Endothelial cell of umbilical vein (primary cell): ENCODE data around the gene DLG1. TPM values are rescaled to one million over a fixed set of nuclear protein-coding genes. Genes with fewer than 3 reads are reported as not detected.
A peak's percentile ranks its signal among the peaks of the same experiment; 100 is the strongest.

Source experiments
- BruUV-seq: library from RNA; stranded (reverse); fragments of 400-500 nt; replicated peaks from 2 replicates; lab custom pipeline; 2021; lab: Mats Ljungman, UMichigan
- CTCF ChIA-PET: fragments of 300-600, 350-600 bp; sonication (Branson Sonifier 250); formaldehyde crosslinking; loops from one replicate; lab custom pipeline; 2021; ENCODE audit warnings: antibody characterized with exemption, inconsistent platforms; lab: Charles Lee
- POLR2A ChIA-PET: fragments of 300-600, 350-600 bp; sonication (Branson Sonifier 250); formaldehyde crosslinking; loops from one replicate; lab custom pipeline; 2021; ENCODE audit warnings: antibody characterized with exemption, inconsistent platforms; lab: Charles Lee
- DNase-seq: peaks from one replicate; pipeline ENCODE4 v3.0.0-alpha.2; 2011; ENCODE audit warnings: low read depth, low spot score
- FAIRE-seq: peaks from 2 replicates; lab custom pipeline; 2011; peaks lifted over from hg19 to GRCh38; lab: Jason Lieb, UNC
- H2AFZ ChIP-seq: 2 replicates; pipeline ENCODE4 v1.6.0; 2012; ENCODE audit warnings: low read depth, low read length, control low read depth, inconsistent platforms
- H3K27ac ChIP-seq: 2 replicates; pipeline ENCODE4 v1.5.1; 2011; ENCODE audit warnings: low read depth, mild to moderate bottlenecking, control low read depth, low read length, moderate library complexity; ENCODE audit not compliant: insufficient read depth
- H3K27me3 ChIP-seq, 2 experiments: 2 replicates each; pipeline versions ENCODE4 v1.6.0 to v1.6.1; 2011; ENCODE audit warnings: low read length in 2 of 2, mixed read lengths in 1 of 2; ENCODE audit not compliant: control insufficient read depth in 2 of 2, insufficient read depth in 2 of 2
- H3K36me3 ChIP-seq, 2 experiments: 2 replicates in 1 of 2; 3 replicates in 1 of 2; pipeline ENCODE4 v1.5.1; 2011; ENCODE audit warnings: low read length in 2 of 2, mild to moderate bottlenecking in 1 of 2, moderate library complexity in 1 of 2; ENCODE audit not compliant: control insufficient read depth in 2 of 2, insufficient read depth in 2 of 2; ENCODE audit errors: extremely low read depth in 1 of 2
- H3K4me1 ChIP-seq: 3 replicates; pipeline ENCODE4 v1.5.1; 2011; ENCODE audit warnings: mild to moderate bottlenecking, low read length; ENCODE audit not compliant: control insufficient read depth, insufficient read depth; ENCODE audit errors: extremely low read depth
- H3K4me2 ChIP-seq: 2 replicates; pipeline ENCODE4 v1.6.1; 2011; ENCODE audit warnings: low read length, control low read depth, mixed read lengths; ENCODE audit not compliant: insufficient read depth
- H3K4me3 ChIP-seq, 3 experiments: fragments of 200-600 bp in 1 of 3; sonication (generic), shearing (Covaris generic) in 1 of 3; replicated peaks in 1 of 3; 2 replicates each; pipeline ENCODE4 v1.5.1; 2011 to 2016; ENCODE audit warnings: control low read depth in 3 of 3, low read length in 3 of 3, mild to moderate bottlenecking in 2 of 3, inconsistent platforms in 1 of 3, low read depth in 1 of 3, moderate library complexity in 1 of 3; ENCODE audit not compliant: insufficient read depth in 1 of 3
- H3K79me2 ChIP-seq: 2 replicates; pipeline ENCODE4 v1.6.0; 2012; ENCODE audit warnings: low read length, inconsistent platforms; ENCODE audit not compliant: control insufficient read depth, insufficient read depth
- H3K9ac ChIP-seq: replicated peaks from 2 replicates; pipeline ENCODE3; 2011; ENCODE audit warnings: low read length, control low read depth; ENCODE audit not compliant: insufficient read depth; ENCODE audit errors: extremely low read depth
- H3K9me1 ChIP-seq: replicated peaks from 3 replicates; pipeline ENCODE4 v1.6.0; 2011; ENCODE audit warnings: mild to moderate bottlenecking, low read length; ENCODE audit not compliant: control insufficient read depth, insufficient read depth; ENCODE audit errors: extremely low read depth
- H3K9me3 ChIP-seq: replicated peaks from 2 replicates; pipeline ENCODE4 v1.5.1; 2012; ENCODE audit warnings: low read length, inconsistent platforms; ENCODE audit not compliant: control insufficient read depth, insufficient read depth
- H4K20me1 ChIP-seq: replicated peaks from 2 replicates; pipeline ENCODE3; 2011; ENCODE audit warnings: mild to moderate bottlenecking, low read length; ENCODE audit not compliant: control insufficient read depth, insufficient read depth; ENCODE audit errors: extremely low read depth
- EZH2 ChIP-seq: IDR thresholded peaks from 2 replicates; pipeline ENCODE4 v1.6.1; 2012; ENCODE audit warnings: borderline replicate concordance, low read depth, mild to moderate bottlenecking, moderate library complexity, low read length, inconsistent platforms; ENCODE audit not compliant: severe bottlenecking
- FOS ChIP-seq: IDR thresholded peaks from 2 replicates; pipeline ENCODE4 v1.6.1; 2011; ENCODE audit warnings: mild to moderate bottlenecking, low read length, moderate library complexity, borderline replicate concordance; ENCODE audit not compliant: insufficient read depth
- GATA2 ChIP-seq: IDR thresholded peaks from 2 replicates; pipeline ENCODE4 v1.7.0; 2011; ENCODE audit warnings: low read depth, mild to moderate bottlenecking, moderate library complexity, mixed read lengths, low read length; ENCODE audit not compliant: insufficient read length, insufficient read depth
- JUN ChIP-seq: IDR thresholded peaks from 2 replicates; pipeline ENCODE4 v1.6.1; 2011; ENCODE audit warnings: borderline replicate concordance, low read depth; ENCODE audit not compliant: insufficient read length, insufficient read depth
- MYC ChIP-seq: IDR thresholded peaks from one replicate; pipeline ENCODE4 v1.6.1; 2011; ENCODE audit warnings: mild to moderate bottlenecking, low read depth, low read length
- POLR2A ChIP-seq: IDR thresholded peaks from 2 replicates; pipeline ENCODE4 v1.6.1; 2012; ENCODE audit warnings: low read depth, mild to moderate bottlenecking, control low read depth, low read length
- POLR2AphosphoS5 ChIP-seq: IDR thresholded peaks from 2 replicates; pipeline ENCODE4 v1.6.1; 2012; ENCODE audit warnings: low read depth, mild to moderate bottlenecking, control low read depth, low read length, moderate library complexity; ENCODE audit not compliant: insufficient read depth
- dilution Hi-C: fragments of 300-500 bp; cut with MboI; formaldehyde crosslinking; loops from one replicate; pipeline ENCODE4 v1.15.0; 2019; ENCODE audit warnings: low sequenced_read_pairs; ENCODE audit not compliant: extremely low pct_ligation_motif_present
- intact Hi-C: fragments of 100-400 bp; cut with micrococcal nuclease; formaldehyde crosslinking; loops from one replicate; pipeline ENCODE4 v1.10.0; 2022
- polyA plus RNA-seq, 4 experiments: library from polyadenylated mRNA; depleted of rRNA in 3 of 4; stranded (reverse) in 3 of 4; unstranded in 1 of 4; fragments of >200 nt; gene quantifications; 2 replicates each; pipeline versions ENCODE4 v1.2.1 to v1.2.3, GENCODE V29; 2011 to 2012; ENCODE audit warnings: missing spikeins in 1 of 4
- total RNA-seq: library from RNA; stranded (reverse); gene quantifications from 2 replicates; pipeline ENCODE4 v1.2.3, GENCODE V29; 2021
- TF ChIP-seq, protein P1 (sequence below), 2 donors: IDR thresholded peaks; 1 replicate in 1 of 2; 2 replicates in 1 of 2; pipeline ENCODE4 v1.5.1; 2011; ENCODE audit warnings: low read length in 2 of 2, mild to moderate bottlenecking in 2 of 2, moderate library complexity in 2 of 2, control low read depth in 1 of 2, inconsistent platforms in 1 of 2, low read depth in 1 of 2; ENCODE audit not compliant: insufficient read depth in 1 of 2; ENCODE audit errors: extremely low read depth in 1 of 2
- TF ChIP-seq, protein P2 (sequence below): IDR thresholded peaks from 2 replicates; pipeline ENCODE4 v1.6.1; 2011; ENCODE audit not compliant: insufficient read depth, insufficient read length

The DLG1 gene
- total and polyA plus RNA-seq, 2 donors (not counting 3 experiments of a cell fraction or from before 2014, with no cell fraction given) = 26.5 to 80.1 TPM

DNA sequence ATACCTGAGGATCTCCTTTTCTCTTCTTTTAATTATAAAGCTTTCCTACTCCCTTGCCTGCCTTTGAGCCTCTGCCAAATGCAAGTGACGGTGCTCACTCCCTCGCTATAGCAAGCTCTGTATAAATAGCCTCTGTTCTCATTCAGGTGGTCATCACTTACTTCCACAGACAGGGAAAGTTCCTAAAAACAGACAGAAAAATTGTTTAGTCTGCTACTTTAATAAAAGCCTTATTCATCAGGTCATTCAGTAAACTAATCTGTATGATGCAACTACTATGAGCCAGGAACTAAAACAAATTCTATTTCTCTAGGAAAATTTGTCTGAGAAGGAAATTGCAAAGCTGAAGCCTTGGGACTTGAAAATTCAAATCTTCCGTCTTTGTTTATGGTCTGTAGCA, 10.2 kb upstream of the DLG1 start:
- H4K20me1 ChIP-seq = no peaks in the 10 kb centered on the region
- H3K4me3 ChIP-seq = no peak overlapping the region
- H3K9me1 ChIP-seq = no peaks in the 10 kb centered on the region
- no TSS peak for BruUV-seq
- no peaks in the 10 kb centered on the region for H3K27me3 ChIP-seq
- no peak overlapping the region for H3K4me2 ChIP-seq
- TF ChIP-seq FOS (no peak), POLR2A (no peak), GATA2 (no peak)
- TF ChIP-seq, protein P1, sequence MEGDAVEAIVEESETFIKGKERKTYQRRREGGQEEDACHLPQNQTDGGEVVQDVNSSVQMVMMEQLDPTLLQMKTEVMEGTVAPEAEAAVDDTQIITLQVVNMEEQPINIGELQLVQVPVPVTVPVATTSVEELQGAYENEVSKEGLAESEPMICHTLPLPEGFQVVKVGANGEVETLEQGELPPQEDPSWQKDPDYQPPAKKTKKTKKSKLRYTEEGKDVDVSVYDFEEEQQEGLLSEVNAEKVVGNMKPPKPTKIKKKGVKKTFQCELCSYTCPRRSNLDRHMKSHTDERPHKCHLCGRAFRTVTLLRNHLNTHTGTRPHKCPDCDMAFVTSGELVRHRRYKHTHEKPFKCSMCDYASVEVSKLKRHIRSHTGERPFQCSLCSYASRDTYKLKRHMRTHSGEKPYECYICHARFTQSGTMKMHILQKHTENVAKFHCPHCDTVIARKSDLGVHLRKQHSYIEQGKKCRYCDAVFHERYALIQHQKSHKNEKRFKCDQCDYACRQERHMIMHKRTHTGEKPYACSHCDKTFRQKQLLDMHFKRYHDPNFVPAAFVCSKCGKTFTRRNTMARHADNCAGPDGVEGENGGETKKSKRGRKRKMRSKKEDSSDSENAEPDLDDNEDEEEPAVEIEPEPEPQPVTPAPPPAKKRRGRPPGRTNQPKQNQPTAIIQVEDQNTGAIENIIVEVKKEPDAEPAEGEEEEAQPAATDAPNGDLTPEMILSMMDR (IDR thresholded peaks at IDR 0.05; ENCODE audit: extremely low read depth in 1 of 2, insufficient read depth in 1 of 2, low read depth in 1 of 2, low read length in 2 of 2) = no peak
- H3K27ac ChIP-seq = no peak overlapping the region
- ChIA-PET POLR2A (no interaction called here), CTCF (interaction anchor here (1.2 to 1.5 kb wide), 4 partner anchors 11 to 201 kb away, joined by 3 to 4 read pairs (median 4); partner anchors contain the start of gene DLG1)
- H3K4me1 ChIP-seq = peaks cover 13% of the 10 kb centered on the region
- no peaks in the 10 kb centered on the region for H3K79me2 ChIP-seq
- H3K9ac ChIP-seq = no peak overlapping the region
- DNase-seq (no peak), FAIRE-seq (peak; percentile 59)
- intact Hi-C loops = no loop called here
- H3K36me3 ChIP-seq = no peaks in the 10 kb centered on the region
- dilution Hi-C loops = no loop called here
- no peak overlapping the region for H2AFZ ChIP-seq
- H3K9me3 ChIP-seq = no peaks in the 10 kb centered on the region

DNA sequence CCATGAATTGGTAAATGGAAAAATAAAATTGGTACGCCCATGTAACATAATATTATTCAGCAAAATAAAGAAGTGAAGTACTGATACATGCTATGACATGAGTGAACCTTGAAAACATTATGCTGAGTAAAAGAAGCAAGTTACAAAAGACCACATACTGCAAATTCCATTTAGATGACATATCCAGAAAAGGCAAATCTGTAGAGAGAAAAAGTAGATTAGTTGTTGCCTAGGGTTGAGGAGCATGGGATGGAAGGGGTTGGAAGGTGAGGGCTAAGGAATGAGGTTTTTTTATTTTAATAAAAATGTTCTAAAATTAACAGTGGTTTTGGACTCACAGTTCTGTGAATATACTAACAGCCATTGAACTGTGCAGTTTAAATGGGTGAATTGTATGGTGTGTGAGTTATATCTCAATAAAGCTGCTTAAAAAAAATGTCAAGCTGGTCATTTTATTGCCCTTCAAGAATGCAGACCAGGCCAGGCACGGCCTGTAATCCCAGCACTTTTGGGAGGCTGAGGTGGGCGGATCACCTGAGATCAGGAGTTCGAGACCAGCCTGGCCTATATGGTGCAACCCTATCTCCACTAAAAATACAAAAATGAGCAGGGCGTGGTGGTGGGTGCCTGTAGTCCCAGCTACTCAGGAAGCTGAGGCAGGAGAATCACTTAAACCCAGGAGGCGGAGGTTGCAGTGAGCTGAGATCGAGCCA, 8.1 kb upstream of the DLG1 start:
- POLR2A ChIA-PET = no interaction called here
- FAIRE-seq = peak; percentile 12
- TF ChIP-seq POLR2A (no peak), FOS (no peak), MYC (no peak), POLR2AphosphoS5 (no peak), GATA2 (no peak), JUN (no peak), EZH2 (no peak)
- TF ChIP-seq, protein P1 (IDR thresholded peaks at IDR 0.05; ENCODE audit: extremely low read depth in 1 of 2, insufficient read depth in 1 of 2, low read depth in 1 of 2, low read length in 2 of 2) = no peak
- TF ChIP-seq, protein P2, sequence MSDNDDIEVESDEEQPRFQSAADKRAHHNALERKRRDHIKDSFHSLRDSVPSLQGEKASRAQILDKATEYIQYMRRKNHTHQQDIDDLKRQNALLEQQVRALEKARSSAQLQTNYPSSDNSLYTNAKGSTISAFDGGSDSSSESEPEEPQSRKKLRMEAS = no peak

More for the DNA sequence above, 8.1 kb upstream of the DLG1 start:
- H3K4me3 ChIP-seq = no peak overlapping the region
- no peaks in the 10 kb centered on the region for H3K27me3 ChIP-seq
- H4K20me1 ChIP-seq = no peaks in the 10 kb centered on the region
- peak; percentile 25 for DNase-seq
- no peak overlapping the region for H3K4me2 ChIP-seq
- H3K4me1 ChIP-seq = peaks cover 13% of the 10 kb centered on the region
- CTCF ChIA-PET = no interaction called here
- H3K9me3 ChIP-seq = no peaks in the 10 kb centered on the region
- dilution Hi-C loops = no loop called here
- H3K27ac ChIP-seq = no peak overlapping the region
- intact Hi-C loops = no loop called here
- H3K9ac ChIP-seq = no peak overlapping the region
- H3K79me2 ChIP-seq = no peaks in the 10 kb centered on the region
- BruUV-seq = no TSS peak
- H2AFZ ChIP-seq = no peak overlapping the region
- no peaks in the 10 kb centered on the region for H3K36me3 ChIP-seq
- H3K9me1 ChIP-seq = no peaks in the 10 kb centered on the region
